Mucosa of rectum (tissue), 2 donors: Measurements from ENCODE around the gene GAPDH.

Experiments used
- H3K27ac ChIP-seq, 2 donors: one replicate each; pipeline ENCODE4 v1.7.0; 2013; ENCODE audit warnings: inconsistent platforms in 2 of 2, low read depth in 2 of 2, low read length in 2 of 2
- H3K27me3 ChIP-seq, 2 donors: one replicate each; pipeline ENCODE4 v1.7.0; 2013; ENCODE audit warnings: low read length in 2 of 2; ENCODE audit not compliant: control insufficient read depth in 2 of 2, insufficient read depth in 2 of 2
- H3K36me3 ChIP-seq, 2 donors: one replicate each; pipeline ENCODE4 v1.7.0; 2013; ENCODE audit warnings: low read length in 2 of 2; ENCODE audit not compliant: control insufficient read depth in 2 of 2, insufficient read depth in 2 of 2
- H3K4me1 ChIP-seq, 2 donors: one replicate each; pipeline ENCODE4 v1.7.0; 2013; ENCODE audit warnings: low read length in 2 of 2, mild to moderate bottlenecking in 1 of 2; ENCODE audit not compliant: control insufficient read depth in 2 of 2, insufficient read depth in 2 of 2
- H3K4me3 ChIP-seq, 2 donors: one replicate each; pipeline ENCODE4 v1.7.0; 2013; ENCODE audit warnings: low read length in 2 of 2
- H3K9ac ChIP-seq, 2 donors: one replicate each; pipeline ENCODE4 v1.7.0; 2013; ENCODE audit warnings: low read length in 2 of 2, low read depth in 1 of 2, mild to moderate bottlenecking in 1 of 2
- H3K9me3 ChIP-seq, 2 donors: one replicate each; pipeline ENCODE4 v1.7.0; 2013; ENCODE audit warnings: low read length in 2 of 2; ENCODE audit not compliant: control insufficient read depth in 2 of 2
- donor health status: healthy.
- donor health status: Normal muscosa, but diverticular disease.

GAPDH gene

DNA sequence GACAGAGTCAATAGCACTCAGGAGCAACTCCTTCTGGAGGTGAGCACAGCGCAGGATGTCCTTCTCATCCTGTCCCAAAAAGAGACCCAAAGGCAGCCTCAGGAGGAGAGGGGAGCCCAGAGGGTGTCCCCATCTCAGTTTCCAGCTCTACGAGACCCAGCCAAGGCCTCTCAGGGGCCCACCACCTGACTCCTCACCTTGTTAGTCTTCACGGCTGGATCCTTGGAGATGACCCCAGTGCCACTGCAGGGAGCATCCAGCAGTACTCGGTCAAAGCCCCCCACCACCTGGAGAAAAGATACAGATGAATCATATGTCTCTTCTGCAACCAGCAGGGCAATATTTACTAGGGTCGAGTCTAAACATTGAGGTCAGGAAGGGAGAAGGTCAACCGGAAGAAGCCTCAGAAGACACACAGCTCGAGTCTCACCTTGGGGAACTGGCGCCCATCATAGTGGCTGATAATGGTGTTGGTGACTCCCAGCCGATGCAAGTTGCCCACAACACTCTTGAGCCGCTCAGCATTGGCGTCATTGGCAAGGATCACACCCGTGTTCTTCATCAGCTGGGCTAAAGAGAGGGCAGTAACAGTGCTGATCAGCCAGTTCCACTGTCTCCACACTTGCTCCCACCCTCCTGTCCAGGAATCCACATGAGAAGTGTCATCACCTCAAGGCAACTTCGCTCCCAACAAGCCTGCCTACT is 26.3 kb downstream of the GAPDH start:
- H3K36me3 ChIP-seq: peaks cover 52 to 57% of the 10 kb centered on the region in 2 donors
- H3K9ac ChIP-seq: no peak overlapping the region
- no peaks in the 10 kb centered on the region for H3K9me3 ChIP-seq

DNA sequence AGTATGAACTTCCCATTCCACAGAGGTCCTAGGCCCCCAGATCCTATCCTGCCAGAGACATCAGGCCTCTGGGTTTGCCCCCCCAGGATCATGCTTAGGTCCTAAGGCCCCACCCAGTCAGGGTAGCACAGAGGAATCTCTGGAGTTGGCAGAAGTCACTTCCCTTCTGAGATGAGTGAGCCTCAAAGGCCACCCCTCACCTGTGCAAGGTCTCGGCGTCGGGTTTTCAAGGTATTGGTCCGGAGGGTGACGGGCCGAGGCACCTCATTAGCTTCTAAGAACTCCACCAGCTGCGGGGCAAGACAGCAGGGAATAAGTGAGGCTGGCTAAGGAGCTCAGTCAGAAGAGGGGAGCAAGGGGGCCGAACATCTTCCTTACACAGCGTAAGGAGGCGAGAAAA is 28.6 kb downstream of the GAPDH start:
- Histone ChIP-seq H3K36me3 (peaks cover 51 to 59% of the 10 kb centered on the region in 2 donors), H3K4me1 (peaks cover 9 to 10% of the 10 kb centered on the region in 2 donors)

More for the DNA sequence above, 26.3 kb downstream of the GAPDH start:
- Histone ChIP-seq H3K27ac (no peak overlapping the region), H3K4me1 (no peaks in the 10 kb centered on the region), H3K27me3 (no peaks in the 10 kb centered on the region), H3K4me3 (no peak overlapping the region)

DNA sequence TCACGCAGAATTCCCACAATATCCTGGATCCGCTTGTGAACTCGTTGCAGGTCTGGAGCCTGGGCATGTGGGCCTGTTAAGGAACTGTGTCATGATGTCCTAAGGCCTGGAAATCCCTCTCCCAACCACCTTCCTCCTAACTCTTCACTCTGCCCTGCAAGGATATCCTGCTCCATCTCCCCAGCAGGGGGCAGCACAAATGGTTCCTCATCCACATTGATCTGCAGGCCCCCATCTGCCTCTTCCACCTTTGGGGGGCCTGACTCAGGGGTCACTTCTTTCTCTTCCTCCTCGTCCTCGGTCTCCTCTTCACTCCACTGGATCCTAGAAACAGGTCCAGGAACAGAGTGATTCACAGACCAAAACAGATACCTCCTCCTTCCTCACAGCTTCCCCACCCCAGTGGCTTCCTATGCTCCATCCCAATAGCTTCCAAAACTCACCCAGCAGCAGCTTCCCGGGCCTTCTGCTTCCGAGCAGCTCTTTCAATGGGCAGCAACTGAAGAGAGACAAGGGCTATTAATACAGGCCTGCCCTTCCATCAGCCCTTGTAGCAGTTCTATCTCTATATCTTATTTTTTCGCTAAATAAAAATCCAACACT is 29.2 kb downstream of the GAPDH start:
- peaks cover 9 to 11% of the 10 kb centered on the region in 2 donors for H3K4me1 ChIP-seq
- no peak overlapping the region for H3K9ac ChIP-seq
- no peak overlapping the region for H3K4me3 ChIP-seq
- H3K9me3 ChIP-seq: no peaks in the 10 kb centered on the region
- peaks cover 51 to 59% of the 10 kb centered on the region in 2 donors for H3K36me3 ChIP-seq
- H3K27me3 ChIP-seq: no peaks in the 10 kb centered on the region
- no peak overlapping the region for H3K27ac ChIP-seq

More for the DNA sequence above, 28.6 kb downstream of the GAPDH start:
- Histone ChIP-seq H3K27ac (no peak overlapping the region), H3K9ac (no peak overlapping the region), H3K4me3 (no peak overlapping the region), H3K27me3 (no peaks in the 10 kb centered on the region), H3K9me3 (no peaks in the 10 kb centered on the region)

DNA sequence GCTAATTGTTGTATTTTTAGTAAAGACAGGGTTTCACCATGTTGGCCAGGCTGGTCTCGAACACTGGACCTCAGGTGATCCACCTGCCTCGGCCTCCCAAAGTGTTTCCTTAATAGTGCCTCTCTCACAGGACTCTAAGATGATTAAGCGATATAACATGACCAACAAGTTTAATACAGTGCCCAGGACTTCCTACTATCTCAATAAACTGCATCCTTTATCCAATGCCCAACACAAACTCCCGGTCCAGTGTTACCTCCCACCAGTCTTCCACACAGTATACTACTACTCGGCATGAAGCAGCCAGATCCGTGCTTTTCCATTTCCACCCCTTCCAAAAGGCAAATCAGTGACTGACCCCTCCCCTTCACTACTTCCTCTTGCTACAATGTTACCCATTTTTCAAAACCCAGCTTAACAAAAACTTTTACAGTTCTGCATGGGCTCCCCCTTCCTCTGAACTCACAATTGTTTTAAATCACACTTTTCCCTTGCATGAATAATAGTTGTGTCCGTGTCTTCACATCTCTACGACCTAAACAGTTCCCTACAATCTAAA is 32.9 kb downstream of the GAPDH start:
- H3K9ac ChIP-seq: peak overlapping the region; percentile 92 to 96
- H3K36me3 ChIP-seq: peaks cover 38 to 47% of the 10 kb centered on the region in 2 donors
- no peaks in the 10 kb centered on the region for H3K9me3 ChIP-seq
- peak overlapping the region in 1 of 2 donors; percentile 94 for H3K27ac ChIP-seq
- peaks cover 9 to 16% of the 10 kb centered on the region in 2 donors for H3K4me1 ChIP-seq
- no peaks in the 10 kb centered on the region for H3K27me3 ChIP-seq
- peak overlapping the region; percentile 94 to 98 for H3K4me3 ChIP-seq

DNA sequence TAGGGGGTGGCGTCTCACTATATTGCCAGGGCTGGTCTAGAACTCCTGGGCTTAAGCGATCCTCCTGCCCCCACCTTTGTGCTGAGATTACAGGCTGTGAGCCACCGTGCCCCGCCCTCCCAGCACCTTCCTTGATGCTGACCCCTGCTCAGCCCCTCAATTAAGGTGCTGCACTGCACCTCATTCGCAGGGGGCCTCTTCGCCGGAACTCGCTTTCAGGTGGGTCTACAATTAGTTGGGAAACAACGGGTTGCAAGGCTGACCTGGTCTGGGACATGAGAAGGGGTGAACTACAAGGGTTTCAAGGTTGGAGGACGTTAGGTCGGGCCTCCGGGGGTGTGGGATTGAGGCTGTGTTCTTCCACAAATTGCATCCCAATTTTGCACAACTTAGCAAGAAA is 35.0 kb downstream of the GAPDH start:
- H3K27me3 ChIP-seq: no peaks in the 10 kb centered on the region
- peaks cover 40 to 48% of the 10 kb centered on the region in 2 donors for H3K36me3 ChIP-seq
- no peak overlapping the region for H3K27ac ChIP-seq
- no peak overlapping the region for H3K4me3 ChIP-seq
- H3K4me1 ChIP-seq: peaks cover 9 to 16% of the 10 kb centered on the region in 2 donors
- no peak overlapping the region for H3K9ac ChIP-seq
- no peaks in the 10 kb centered on the region for H3K9me3 ChIP-seq

DNA sequence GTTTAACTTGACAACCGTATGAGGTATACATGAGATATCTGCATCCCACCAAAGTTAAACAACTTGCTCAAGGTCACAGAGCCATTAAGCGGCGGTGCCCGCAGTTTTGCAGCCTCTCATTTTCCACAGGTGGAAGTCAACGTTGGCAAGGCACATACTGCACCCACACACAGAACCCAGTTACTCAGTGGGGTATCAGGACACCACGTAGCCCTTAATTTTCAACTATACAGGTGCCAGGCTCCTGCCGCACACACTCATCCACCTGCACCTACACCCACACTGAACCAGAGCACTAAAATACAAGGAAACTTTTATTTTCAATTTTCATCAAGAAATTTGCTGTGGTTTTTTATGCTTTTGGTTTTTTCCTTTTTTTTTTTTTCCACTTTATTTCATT is 35.5 kb downstream of the GAPDH start:
- H3K36me3 ChIP-seq: peaks cover 45 to 50% of the 10 kb centered on the region in 2 donors
- peaks cover 9 to 16% of the 10 kb centered on the region in 2 donors for H3K4me1 ChIP-seq
- H3K4me3 ChIP-seq: no peak overlapping the region
- no peaks in the 10 kb centered on the region for H3K9me3 ChIP-seq
- H3K27me3 ChIP-seq: no peaks in the 10 kb centered on the region
- no peak overlapping the region for H3K27ac ChIP-seq
- no peak overlapping the region for H3K9ac ChIP-seq

DNA sequence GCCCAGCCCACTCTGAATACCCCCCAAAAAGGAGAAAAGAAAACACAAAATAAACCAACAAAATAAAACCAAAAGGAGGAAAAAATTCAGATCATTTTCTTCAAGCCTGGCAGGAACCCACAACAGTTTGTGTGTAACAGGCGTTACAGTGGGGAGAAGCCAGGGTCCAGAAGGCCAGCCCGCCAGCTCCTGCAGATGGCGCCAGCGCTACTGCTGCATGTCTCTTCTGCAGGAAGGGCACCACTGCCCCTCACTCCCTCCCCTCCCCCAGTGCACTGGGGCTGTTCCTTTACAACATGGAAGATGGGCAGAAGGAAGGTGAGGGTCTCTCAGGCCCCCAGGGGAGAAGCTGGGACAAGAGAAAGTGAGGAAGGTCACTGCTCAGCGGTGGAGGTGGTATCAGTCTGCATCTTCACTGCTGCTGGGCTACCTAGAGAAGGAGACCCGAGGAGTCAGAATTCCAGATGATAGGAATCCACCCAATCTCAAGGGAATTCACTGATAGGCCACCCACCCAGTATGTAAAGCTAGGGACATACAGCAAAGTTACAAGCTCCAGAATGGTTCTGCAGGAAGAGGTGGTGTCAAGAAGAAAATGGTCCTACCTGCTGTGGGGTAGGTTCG is 36.1 kb downstream of the GAPDH start:
- no peak overlapping the region for H3K4me3 ChIP-seq
- no peak overlapping the region for H3K27ac ChIP-seq
- no peak overlapping the region for H3K9ac ChIP-seq
- no peaks in the 10 kb centered on the region for H3K9me3 ChIP-seq
- peaks cover 48 to 52% of the 10 kb centered on the region in 2 donors for H3K36me3 ChIP-seq
- H3K4me1 ChIP-seq: peaks cover 9 to 16% of the 10 kb centered on the region in 2 donors
- H3K27me3 ChIP-seq: no peaks in the 10 kb centered on the region

DNA sequence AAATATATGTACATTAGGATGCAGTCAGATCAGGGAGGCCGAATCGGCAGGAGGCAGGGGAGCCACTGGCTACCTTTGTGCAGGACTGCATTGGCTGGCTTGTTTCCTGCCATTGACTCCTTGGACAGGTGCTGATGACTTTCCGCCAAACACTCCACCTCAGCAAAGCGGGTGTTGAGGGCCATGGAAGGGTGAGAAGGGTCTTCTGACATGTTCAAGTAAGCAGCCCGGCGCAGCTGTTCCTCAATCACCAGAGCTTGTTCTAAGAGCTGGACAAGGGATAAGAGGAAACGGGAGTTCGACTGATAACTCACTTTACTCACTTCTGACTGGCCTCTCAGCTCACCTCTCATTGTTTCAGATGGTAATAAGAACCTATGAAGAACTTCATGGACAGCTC is 38.7 kb downstream of the GAPDH start:
- Histone ChIP-seq H3K4me3 (no peak overlapping the region), H3K27me3 (no peaks in the 10 kb centered on the region), H3K36me3 (peaks cover 60 to 67% of the 10 kb centered on the region in 2 donors), H3K9me3 (no peaks in the 10 kb centered on the region), H3K9ac (no peak overlapping the region), H3K27ac (no peak overlapping the region), H3K4me1 (peaks cover 0 to 5% of the 10 kb centered on the region in 2 donors)

DNA sequence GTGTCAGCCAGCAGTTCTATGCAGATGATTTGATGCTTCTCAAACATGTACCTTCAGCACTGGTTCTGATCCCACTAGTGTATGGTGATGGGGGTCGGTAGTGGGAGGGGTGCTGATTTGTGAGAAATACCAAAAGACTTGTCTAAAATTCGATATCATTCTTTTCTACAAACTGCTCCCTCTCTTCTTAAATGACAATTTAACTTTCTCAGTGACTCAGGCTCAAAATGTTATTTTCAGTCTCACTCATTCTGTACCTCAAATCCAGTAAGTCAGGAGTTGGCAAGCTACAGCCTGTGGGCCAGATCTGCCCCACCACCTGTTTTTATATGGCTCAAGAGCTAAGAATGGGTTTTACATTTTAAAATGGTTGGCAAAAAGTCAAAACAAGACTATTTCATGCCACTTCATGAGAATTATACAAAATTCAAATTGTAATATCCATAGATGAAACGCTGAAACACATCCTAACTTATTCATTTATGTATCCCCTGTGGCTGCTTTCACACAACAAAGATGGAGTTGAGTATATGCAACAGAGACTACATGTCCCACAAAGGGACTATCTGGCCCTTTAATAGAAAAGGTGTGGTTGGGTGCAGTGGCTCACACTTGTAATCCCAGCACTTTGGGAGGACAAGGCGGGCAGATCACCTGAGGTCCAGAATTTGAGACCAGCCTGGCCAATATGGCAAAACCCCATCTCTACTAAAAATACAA is 40.4 kb downstream of the GAPDH start:
- Histone ChIP-seq H3K9ac (no peak overlapping the region), H3K27me3 (no peaks in the 10 kb centered on the region), H3K4me1 (no peaks in the 10 kb centered on the region), H3K27ac (no peak overlapping the region), H3K4me3 (no peak overlapping the region), H3K36me3 (peaks cover 68 to 77% of the 10 kb centered on the region in 2 donors), H3K9me3 (no peaks in the 10 kb centered on the region)
